ENCODE data around the gene PCNX2.
"Not testable (repeated sequence)": the region's sequence is repeated elsewhere in the genome, so short reads cannot be mapped to it uniquely, and the experiment has no call there.

Gene PCNX2

DNA sequence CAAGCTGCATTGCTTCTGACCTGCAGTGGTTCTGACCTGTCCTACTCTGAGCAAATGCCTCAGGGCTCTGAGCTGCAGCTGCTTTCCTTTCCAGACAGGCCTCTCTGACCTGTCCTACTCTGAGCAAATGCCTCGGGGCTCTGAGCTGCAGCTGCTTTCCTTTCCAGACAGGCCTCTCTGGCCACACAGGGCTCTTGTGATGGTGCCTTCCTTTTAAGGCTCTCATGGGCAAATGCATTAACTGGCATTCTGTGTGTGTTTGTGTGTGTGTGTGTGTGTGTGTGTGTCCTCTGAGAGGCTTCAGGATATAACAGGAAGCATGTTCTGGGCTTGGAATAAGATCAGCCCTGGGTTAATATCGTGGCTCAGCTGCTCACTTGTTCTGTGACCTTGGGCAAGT, 213.8 kb downstream of the PCNX2 start:
- no peak overlapping the region for H3K4me3 ChIP-seq (ENCODE audit: low read depth, low read length)
- TF ChIP-seq, protein P1, sequence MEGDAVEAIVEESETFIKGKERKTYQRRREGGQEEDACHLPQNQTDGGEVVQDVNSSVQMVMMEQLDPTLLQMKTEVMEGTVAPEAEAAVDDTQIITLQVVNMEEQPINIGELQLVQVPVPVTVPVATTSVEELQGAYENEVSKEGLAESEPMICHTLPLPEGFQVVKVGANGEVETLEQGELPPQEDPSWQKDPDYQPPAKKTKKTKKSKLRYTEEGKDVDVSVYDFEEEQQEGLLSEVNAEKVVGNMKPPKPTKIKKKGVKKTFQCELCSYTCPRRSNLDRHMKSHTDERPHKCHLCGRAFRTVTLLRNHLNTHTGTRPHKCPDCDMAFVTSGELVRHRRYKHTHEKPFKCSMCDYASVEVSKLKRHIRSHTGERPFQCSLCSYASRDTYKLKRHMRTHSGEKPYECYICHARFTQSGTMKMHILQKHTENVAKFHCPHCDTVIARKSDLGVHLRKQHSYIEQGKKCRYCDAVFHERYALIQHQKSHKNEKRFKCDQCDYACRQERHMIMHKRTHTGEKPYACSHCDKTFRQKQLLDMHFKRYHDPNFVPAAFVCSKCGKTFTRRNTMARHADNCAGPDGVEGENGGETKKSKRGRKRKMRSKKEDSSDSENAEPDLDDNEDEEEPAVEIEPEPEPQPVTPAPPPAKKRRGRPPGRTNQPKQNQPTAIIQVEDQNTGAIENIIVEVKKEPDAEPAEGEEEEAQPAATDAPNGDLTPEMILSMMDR (IDR thresholded peaks at IDR 0.05; ENCODE audit: low read depth, low read length): no peak

DNA sequence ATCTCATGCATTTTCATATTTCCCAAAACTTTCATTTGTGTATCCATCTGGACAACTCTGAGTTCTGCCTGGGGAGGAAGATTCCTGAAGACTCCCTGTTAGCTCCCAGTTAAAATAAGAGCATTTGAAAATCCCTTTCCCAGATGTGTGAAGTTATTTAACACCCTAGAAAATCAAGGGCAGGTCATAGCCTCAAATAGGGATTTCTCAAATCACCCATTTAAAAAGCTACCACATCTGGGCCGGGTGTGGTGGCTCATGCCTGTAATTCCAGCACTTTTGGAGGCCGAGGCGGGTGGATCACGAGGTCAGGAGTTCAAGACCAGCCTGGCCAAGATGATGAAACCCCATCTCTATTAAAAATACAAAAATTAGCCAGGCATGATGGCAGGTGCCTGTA, 214.7 kb downstream of the PCNX2 start:
- H3K4me3 ChIP-seq (ENCODE audit: low read depth, low read length): not testable (repeated sequence)

DNA sequence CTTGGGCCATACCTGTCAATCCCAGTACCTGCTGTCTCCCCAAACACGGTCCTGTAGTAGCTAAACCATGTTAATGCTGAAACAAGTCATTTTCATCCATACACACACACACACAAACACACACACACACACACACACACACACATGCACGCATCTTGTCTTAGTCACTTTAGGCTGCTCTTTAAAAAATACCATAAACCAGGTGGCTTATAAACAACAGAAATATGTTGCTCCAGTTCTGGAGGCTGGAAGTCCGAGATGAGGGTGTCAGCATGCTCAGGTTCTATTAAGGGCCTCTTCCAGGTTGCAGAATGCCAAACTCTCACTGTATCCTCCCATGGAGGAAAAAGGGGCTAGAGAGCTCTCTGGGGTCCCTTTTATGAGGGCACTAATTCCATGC, 215.2 kb downstream of the PCNX2 start:
- TF ChIP-seq, protein P1 (IDR thresholded peaks at IDR 0.05; ENCODE audit: low read depth, low read length): no peak
- H3K4me3 ChIP-seq (ENCODE audit: low read depth, low read length): no peak overlapping the region

DNA sequence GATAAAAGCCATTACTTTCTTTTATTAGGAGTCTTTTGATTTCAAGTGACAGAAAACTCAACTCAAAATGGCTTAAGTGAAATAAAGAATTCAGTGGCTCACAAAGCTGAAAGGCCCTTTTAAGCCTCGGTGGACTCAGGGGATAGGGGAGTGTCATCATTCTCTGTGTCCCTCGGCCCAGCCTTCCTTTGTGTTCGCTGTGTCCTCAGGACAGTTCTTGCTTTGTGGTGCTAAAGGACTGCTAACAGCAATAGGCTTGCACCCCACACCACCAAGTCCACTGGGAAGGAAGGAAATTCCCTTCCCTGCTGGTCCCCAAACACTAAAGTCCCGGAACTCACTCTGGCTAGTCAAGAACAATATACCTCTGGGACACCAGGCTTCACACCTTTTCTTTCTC, 216.0 kb downstream of the PCNX2 start:
- H3K4me3 ChIP-seq (ENCODE audit: low read depth, low read length): no peak overlapping the region

DNA sequence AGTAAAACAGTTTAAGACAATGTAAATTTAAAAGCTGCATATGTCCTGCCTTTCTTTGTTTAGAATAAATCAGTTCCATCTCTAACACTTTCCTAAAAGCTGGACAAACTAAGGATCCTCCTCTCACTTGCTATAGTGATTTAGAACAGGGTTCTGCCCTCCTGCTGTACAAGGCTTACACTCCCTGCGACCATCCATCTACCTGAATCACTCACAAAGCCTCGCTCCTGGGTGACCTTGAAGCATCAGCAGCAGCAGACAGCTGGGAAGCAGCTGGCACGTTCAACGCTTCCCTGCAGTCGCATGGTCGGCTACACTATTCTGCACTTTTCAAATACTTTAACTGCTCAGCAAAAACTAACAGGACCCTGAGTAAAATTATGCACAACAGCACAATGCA, 217.1 kb downstream of the PCNX2 start:
- TF ChIP-seq, protein P1 (IDR thresholded peaks at IDR 0.05; ENCODE audit: low read depth, low read length): no peak
- no peak overlapping the region for H3K4me3 ChIP-seq (ENCODE audit: low read depth, low read length)

More for the DNA sequence above, 216.0 kb downstream of the PCNX2 start:
- TF ChIP-seq, protein P1 (IDR thresholded peaks at IDR 0.05; ENCODE audit: low read depth, low read length): no peak

DNA sequence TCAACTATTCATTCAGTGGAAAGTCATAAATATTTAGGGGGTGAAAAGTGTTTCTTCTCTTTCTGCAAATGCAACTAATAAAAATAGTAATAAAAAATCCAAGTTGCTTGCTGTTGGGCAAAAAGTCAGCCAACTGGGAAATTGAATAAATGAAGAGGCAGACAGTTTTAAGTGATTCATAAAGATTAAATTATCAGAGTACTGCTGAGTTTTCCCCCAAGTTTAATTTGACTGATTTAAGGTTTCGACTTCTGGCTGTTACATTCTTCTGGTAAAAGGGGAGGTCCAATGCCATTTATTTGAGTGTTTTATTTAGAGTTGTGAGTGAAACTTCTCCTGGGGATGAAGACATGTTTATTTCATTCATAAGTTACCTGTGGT, 219.6 kb downstream of the PCNX2 start:
- TF ChIP-seq, protein P1 (IDR thresholded peaks at IDR 0.05; ENCODE audit: low read depth, low read length): no peak
- H3K4me3 ChIP-seq (ENCODE audit: low read depth, low read length): no peak overlapping the region

DNA sequence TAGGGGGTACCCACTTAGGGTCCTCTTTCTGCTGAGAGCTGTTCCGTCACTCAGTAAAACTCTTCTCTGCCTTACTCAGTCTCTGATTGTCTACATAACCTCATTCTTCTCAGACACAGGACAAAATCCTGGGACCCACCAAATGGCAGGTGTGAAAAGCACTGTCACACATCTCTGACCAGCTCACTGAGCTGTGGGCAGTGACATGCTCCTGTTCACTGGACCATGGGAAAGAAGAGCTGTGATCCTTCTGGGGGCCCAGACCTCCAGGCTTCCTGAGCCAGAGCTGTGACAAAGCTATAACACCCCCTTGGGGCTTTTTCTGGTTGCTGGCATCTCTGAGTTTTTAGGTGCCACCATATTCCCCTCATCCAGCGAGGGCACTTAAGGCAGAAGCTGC, 229.4 kb downstream of the PCNX2 start:
- TF ChIP-seq, protein P1 (IDR thresholded peaks at IDR 0.05; ENCODE audit: low read depth, low read length): no peak
- no peak overlapping the region for H3K4me3 ChIP-seq (ENCODE audit: low read depth, low read length)

DNA sequence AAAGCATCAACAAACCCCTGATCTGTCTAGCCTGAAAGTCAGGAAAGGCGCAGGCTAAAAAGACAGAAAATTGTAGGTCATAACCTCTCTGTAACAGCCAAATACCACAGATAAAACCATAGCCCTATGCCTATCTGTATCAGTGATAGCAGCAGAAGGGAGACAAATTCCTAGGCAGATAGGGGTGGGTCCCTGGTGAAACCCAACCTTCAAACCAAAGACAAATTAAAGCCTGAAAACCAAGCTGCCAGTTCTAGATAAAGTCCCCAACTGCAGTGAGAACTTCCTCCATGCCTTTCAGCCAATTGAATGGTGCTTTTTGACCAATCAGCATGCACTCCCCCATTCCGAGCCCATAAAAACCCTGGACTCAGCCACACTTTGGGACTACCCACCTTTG, 229.8 kb downstream of the PCNX2 start:
- H3K4me3 ChIP-seq (ENCODE audit: low read depth, low read length): no peak overlapping the region
- TF ChIP-seq, protein P1 (IDR thresholded peaks at IDR 0.05; ENCODE audit: low read depth, low read length): no peak
